NCI-H128 (cell line): ENCODE results near the gene ZNF830.
"Not testable (repeated sequence)": the region's sequence is repeated elsewhere in the genome, so short reads cannot be mapped to it uniquely, and the experiment has no call there.

Experiments
- DNase-seq: peaks from one replicate; lab custom pipeline; 2025; ENCODE audit not compliant: unreplicated experiment; lab: John Stamatoyannopoulos, UW

The ZNF830 gene

GRCh38 chr17:34990921-34991365, 29.6 kb downstream of the ZNF830 start:
- no peak for DNase-seq

- no peak for DNase-seq
Measured at GRCh38 chr17:34991606-34992005, 30.3 kb downstream of the ZNF830 start.

- no peak for DNase-seq
Measured at GRCh38 chr17:34993031-34993430, 31.7 kb downstream of the ZNF830 start.

- DNase-seq, result no peak
Measured at GRCh38 chr17:34996422-34997285, 35.3 kb downstream of the ZNF830 start.

GRCh38 chr17:34997355-34997862, 36.1 kb downstream of the ZNF830 start:
- DNase-seq, result no peak

GRCh38 chr17:34998205-34998604, 36.9 kb downstream of the ZNF830 start:
- no peak for DNase-seq

GRCh38 chr17:34999456-34999855, 38.1 kb downstream of the ZNF830 start:
- DNase-seq, result no peak

GRCh38 chr17:35000965-35001364, 39.6 kb downstream of the ZNF830 start:
- DNase-seq, result not testable (repeated sequence)

GRCh38 chr17:35001549-35001948, 40.2 kb downstream of the ZNF830 start:
- no peak for DNase-seq

- no peak for DNase-seq
Measured at GRCh38 chr17:35002876-35003551, 41.7 kb downstream of the ZNF830 start.

- DNase-seq, result no peak
Measured at GRCh38 chr17:35003778-35004177, 42.4 kb downstream of the ZNF830 start.

GRCh38 chr17:35006345-35006744, 45.0 kb downstream of the ZNF830 start:
- no peak for DNase-seq

GRCh38 chr17:35006961-35007360, 45.6 kb downstream of the ZNF830 start:
- DNase-seq, result no peak

GRCh38 chr17:35010093-35010492, 48.8 kb downstream of the ZNF830 start:
- no peak for DNase-seq

- no peak for DNase-seq
Measured at GRCh38 chr17:35011671-35012216, 50.4 kb downstream of the ZNF830 start.
